SK-N-SH (cell line): ENCODE results near the gene BAG3. TPM values are rescaled to one million over a fixed set of nuclear protein-coding genes. Genes with fewer than 3 reads are reported as not detected.

ENCODE experiments used
- CTCF ChIA-PET: fragments of 300-600, 350-600 bp; formaldehyde crosslinking; extraction: SDS; loops from one replicate; lab custom pipeline; 2021; lab: Yijun Ruan, JAX
- POLR2A ChIA-PET: fragments of 350-600 bp; sonication (Branson Sonifier 250); formaldehyde crosslinking; extraction: SDS; loops from one replicate; lab custom pipeline; 2020; ENCODE audit warnings: antibody characterized with exemption, inconsistent platforms; lab: Yijun Ruan, JAX
- DNase-seq: peaks from one replicate; pipeline ENCODE4 v3.0.0; 2012
- H2AFZ ChIP-seq: fragments of 200-600 bp; sonication (generic); 2 replicates; pipeline ENCODE4 v1.8.1; 2016; ENCODE audit warnings: antibody characterized with exemption, mild to moderate bottlenecking, low read depth
- H3F3A ChIP-seq: fragments of 200-600 bp; sonication (generic); replicated peaks from 2 replicates; pipeline ENCODE3; 2016; ENCODE audit warnings: antibody characterized with exemption, mild to moderate bottlenecking; ENCODE audit not compliant: insufficient read depth
- H3K27ac ChIP-seq, 2 experiments: fragments of 200-500 bp in 1 of 2; fragments of 200-600 bp in 1 of 2; sonication (Bioruptor generic) in 1 of 2; sonication (generic), shearing (Covaris generic) in 1 of 2; 2 replicates each; pipeline versions ENCODE4 v1.5.1 to v1.6.1; 2014 to 2016; ENCODE audit warnings: low read depth in 2 of 2, inconsistent platforms in 1 of 2, low read length in 1 of 2, mild to moderate bottlenecking in 1 of 2, mixed read lengths in 1 of 2
- H3K27me3 ChIP-seq: fragments of 200-600 bp; sonication (generic), shearing (Covaris generic); 2 replicates; pipeline ENCODE4 v1.6.1; 2016; ENCODE audit warnings: mixed run types; ENCODE audit not compliant: insufficient read depth
- H3K36me3 ChIP-seq, 2 experiments: fragments of 200-500 bp in 1 of 2; fragments of 200-600 bp in 1 of 2; sonication (Bioruptor generic) in 1 of 2; sonication (generic) in 1 of 2; replicated peaks in 1 of 2; 2 replicates each; pipeline versions ENCODE3 to v1.5.1; 2014 to 2016; ENCODE audit warnings: low read length in 1 of 2, mild to moderate bottlenecking in 1 of 2; ENCODE audit not compliant: insufficient read depth in 2 of 2, control insufficient read depth in 1 of 2
- H3K4me1 ChIP-seq, 2 experiments: fragments of 200-500 bp in 1 of 2; fragments of 200-600 bp in 1 of 2; sonication (Bioruptor generic) in 1 of 2; sonication (generic), shearing (Covaris generic) in 1 of 2; 2 replicates each; pipeline versions ENCODE4 v1.5.1 to v1.6.1; 2014 to 2016; ENCODE audit warnings: low read depth in 1 of 2, low read length in 1 of 2, mixed run types in 1 of 2; ENCODE audit not compliant: insufficient read depth in 2 of 2, control insufficient read depth in 1 of 2
- H3K4me2 ChIP-seq: fragments of 200-600 bp; sonication (generic), shearing (Covaris generic); 2 replicates; pipeline ENCODE4 v1.6.1; 2017; ENCODE audit warnings: mixed run types
- H3K4me3 ChIP-seq, 2 experiments: fragments of 200-500 bp in 1 of 2; fragments of 200-600 bp in 1 of 2; sonication (Bioruptor generic) in 1 of 2; sonication (generic), shearing (Covaris generic) in 1 of 2; 2 replicates each; pipeline versions ENCODE4 v1.5.1 to v1.8.1; 2014 to 2016; ENCODE audit warnings: low read depth in 2 of 2, inconsistent platforms in 1 of 2, low read length in 1 of 2, mild to moderate bottlenecking in 1 of 2, mixed read lengths in 1 of 2, moderate library complexity in 1 of 2
- H3K79me2 ChIP-seq: fragments of 200-600 bp; sonication (generic); 2 replicates; pipeline ENCODE4 v1.8.1; 2017; ENCODE audit warnings: mild to moderate bottlenecking; ENCODE audit not compliant: insufficient read depth
- H3K9ac ChIP-seq: fragments of 200-600 bp; sonication (generic); 2 replicates; pipeline ENCODE4 v1.6.1; 2017; ENCODE audit warnings: mixed run types
- H3K9me2 ChIP-seq: fragments of 200-600 bp; sonication (generic); 2 replicates; pipeline ENCODE4 v1.6.1; 2017; ENCODE audit warnings: mixed run types
- H3K9me3 ChIP-seq: fragments of 200-600 bp; sonication (generic); 2 replicates; pipeline ENCODE4 v1.6.1; 2017; ENCODE audit warnings: mixed run types, mild to moderate bottlenecking, moderate library complexity
- H4K20me1 ChIP-seq: fragments of 200-600 bp; sonication (generic); 2 replicates; pipeline ENCODE4 v1.6.1; 2017; ENCODE audit warnings: mild to moderate bottlenecking, mixed run types; ENCODE audit not compliant: insufficient read depth
- CHD2 ChIP-seq: fragments of 150-350 bp; IDR thresholded peaks from 2 replicates; pipeline ENCODE4 v1.6.1; 2018; ENCODE audit warnings: low read length; ENCODE audit not compliant: partially characterized antibody
- CTCF ChIP-seq: fragments of 200-600 bp; sonication (generic); IDR thresholded peaks from 2 replicates; pipeline ENCODE4 v1.6.1; 2017; ENCODE audit warnings: antibody characterized with exemption, mild to moderate bottlenecking, moderate library complexity
- ELF1 ChIP-seq: IDR thresholded peaks from 2 replicates; pipeline ENCODE4 v1.4.0; 2012
- EP300 ChIP-seq, 2 experiments: IDR thresholded peaks; 2 replicates each; pipeline versions ENCODE4 v1.4.0 to v1.6.1; 2012; ENCODE audit warnings: borderline replicate concordance in 1 of 2, low read depth in 1 of 2, low read length in 1 of 2
- FOXM1 ChIP-seq: IDR thresholded peaks from 2 replicates; pipeline ENCODE4 v1.4.0; 2012; ENCODE audit warnings: low read depth, mild to moderate bottlenecking
- GABPA ChIP-seq: IDR thresholded peaks from 2 replicates; pipeline ENCODE4 v1.4.0; 2012; ENCODE audit warnings: low read depth, mild to moderate bottlenecking
- GATA2 ChIP-seq: sonication (generic); formaldehyde crosslinking; IDR thresholded peaks from 2 replicates; pipeline ENCODE4 v1.5.0; 2020; ENCODE audit warnings: mild to moderate bottlenecking, missing genetic modification reagents
- MEF2A ChIP-seq: IDR thresholded peaks from 2 replicates; pipeline ENCODE4 v1.4.0; 2012; ENCODE audit warnings: low read depth, borderline replicate concordance
- NFIC ChIP-seq: IDR thresholded peaks from 2 replicates; pipeline ENCODE4 v1.4.0; 2012; ENCODE audit warnings: borderline replicate concordance
- PBX3 ChIP-seq: IDR thresholded peaks from 2 replicates; pipeline ENCODE4; 2012
- RAD21 ChIP-seq: IDR thresholded peaks from 2 replicates; pipeline ENCODE4 v1.6.1; 2012; ENCODE audit warnings: mild to moderate bottlenecking, low read length
- RCOR1 ChIP-seq: fragments of 150-350 bp; IDR thresholded peaks from 2 replicates; pipeline ENCODE4 v1.6.1; 2017; ENCODE audit warnings: antibody characterized with exemption, low read length
- REST ChIP-seq: IDR thresholded peaks from 2 replicates; pipeline ENCODE4 v1.6.1; 2012; ENCODE audit warnings: mild to moderate bottlenecking, low read depth, low read length, moderate library complexity
- RFX5 ChIP-seq: IDR thresholded peaks from 2 replicates; pipeline ENCODE4 v1.6.1; 2012; ENCODE audit warnings: mild to moderate bottlenecking, improper control_type of control experiment, low read length
- RXRA ChIP-seq: IDR thresholded peaks from 2 replicates; pipeline ENCODE4 v1.4.0; 2012; ENCODE audit warnings: low read depth, mild to moderate bottlenecking, borderline replicate concordance
- TEAD4 ChIP-seq: IDR thresholded peaks from 2 replicates; pipeline ENCODE4 v1.4.0; 2012; ENCODE audit warnings: mild to moderate bottlenecking, borderline replicate concordance; ENCODE audit not compliant: insufficient read depth
- USF1 ChIP-seq: IDR thresholded peaks from 2 replicates; pipeline ENCODE4 v1.4.0; 2012; ENCODE audit warnings: low read depth, borderline replicate concordance
- YY1 ChIP-seq: IDR thresholded peaks from 2 replicates; pipeline ENCODE4 v1.4.0; 2012; ENCODE audit warnings: low read depth, mild to moderate bottlenecking
- WGBS: methylation state at CpG from one replicate; pipeline ENCODE4 v1.1.6; 2017; ENCODE audit warnings: low lambda C conversion rate; 5-methylcytosine and 5-hydroxymethylcytosine counted together
- polyA plus RNA-seq, 3 experiments: library from polyadenylated mRNA; depleted of rRNA; stranded (reverse); fragments of >200 nt; gene quantifications; 2 replicates each; pipeline ENCODE4 v1.2.3, GENCODE V29; 2012

Gene BAG3
- polyA plus RNA-seq, 1 of the 3 experiments (the other 2 are of a cell fraction): 9.2 TPM

GRCh38 chr10:119663866-119664698 lies 12.9 kb downstream of the BAG3 start:
- Histone ChIP-seq H4K20me1 (peaks cover 29% of the 10 kb centered on the region), H3K27ac (peak overlapping the region in 1 of 2 experiments; percentile 51; a peak in 2 of 4 replicates), H3K9me2 (no peaks in the 10 kb centered on the region), H3K4me1 (peaks cover 17 to 45% of the 10 kb centered on the region in 2 experiments; a peak in 3 of 4 replicates)
- WGBS: 56% methylated on average over 12 of the region's 12 CpGs
- POLR2A ChIA-PET: interaction anchor here (0.8 kb wide), 1 partner anchor 13 kb away, joined by 3 read pairs; the partner anchor contains the start of gene BAG3
- CTCF ChIA-PET: interaction anchor here (1.0 to 2.0 kb wide), 3 partner anchors 10 to 195 kb away, joined by 3 to 7 read pairs (median 5); no protein-coding TSS in a partner anchor
- TF ChIP-seq ELF1 (no peak), CTCF (no peak), FOXM1 (no peak), YY1 (no peak), REST (no peak), CHD2 (peak; percentile 20), RCOR1 (peak; percentile 84), PBX3 (no peak), EP300 (IDR thresholded peaks at IDR 0.05; ENCODE audit: borderline replicate concordance in 1 of 2, low read depth in 1 of 2, low read length in 1 of 2) (peak in 1 of 2 experiments; percentile 64; a peak in 2 of 4 replicates), MEF2A (no peak), RXRA (no peak), USF1 (no peak), NFIC (no peak), GABPA (no peak), GATA2 (CRISPR knock-in tag) (peak; percentile 70), RFX5 (no peak), RAD21 (no peak), TEAD4 (0 out of 2 replicates have a peak, but pooled peaks have one; percentile 32)
- TF ChIP-seq, all 33 proteins: peak for 5
- no peaks in the 10 kb centered on the region for H3K36me3 ChIP-seq
- H3K9me3 ChIP-seq: no peaks in the 10 kb centered on the region
- 0 out of 2 replicates have a peak overlapping the region, but pooled peaks have one; percentile 22 for H2AFZ ChIP-seq
- no peak overlapping the region for H3K4me3 ChIP-seq
- peaks cover 93% of the 10 kb centered on the region for H3K79me2 ChIP-seq
- H3K4me2 ChIP-seq: peak overlapping the region; percentile 63
- no peak overlapping the region for H3K9ac ChIP-seq
- peaks cover 31% of the 10 kb centered on the region for H3F3A ChIP-seq
- no peaks in the 10 kb centered on the region for H3K27me3 ChIP-seq
- DNase-seq: peak; percentile 75
